Peyer's patch (tissue), 4 donors: ENCODE data around the gene SCTR. TPM values are rescaled to one million over a fixed set of nuclear protein-coding genes. Genes with fewer than 3 reads are reported as not detected.

ENCODE experiments used
- DNase-seq, 3 donors: peaks; one replicate each; pipeline ENCODE4 v3.0.0-alpha.2; 2017 to 2019
- H3K27ac ChIP-seq, 4 donors: fragments of 200-600 bp; sonication (generic); one replicate each; pipeline ENCODE4 v1.5.1; 2016 to 2019
- H3K27me3 ChIP-seq, 2 donors: fragments of 200-600 bp; sonication (generic); one replicate each; pipeline ENCODE4 v1.5.1; 2019
- H3K36me3 ChIP-seq, 3 donors: fragments of 200-600 bp; sonication (generic); one replicate each; pipeline ENCODE4 v1.5.1; 2016 to 2019
- H3K4me1 ChIP-seq, 4 donors: fragments of 200-600 bp; sonication (generic); one replicate each; pipeline ENCODE4 v1.5.1; 2016 to 2019
- H3K4me3 ChIP-seq, 4 donors: fragments of 200-600 bp; sonication (generic); 1 replicate in 3 of 4; 2 replicates in 1 of 4; pipeline ENCODE4 v1.5.1; 2016 to 2019; ENCODE audit warnings: mild to moderate bottlenecking in 1 of 4
- H3K9me3 ChIP-seq, 4 donors: fragments of 200-600 bp; sonication (generic); one replicate each; pipeline ENCODE4 v1.5.1; 2016 to 2019; ENCODE audit warnings: mild to moderate bottlenecking in 1 of 4
- CTCF ChIP-seq, 6 experiments: fragments of 450-650 bp in 4 of 6; fragments of 200-600 bp in 2 of 6; sonication (generic) in 1 of 6; IDR thresholded peaks; one replicate each; pipeline ENCODE4 v1.5.1; 2017 to 2019; ENCODE audit warnings: antibody characterized with exemption in 6 of 6, mild to moderate bottlenecking in 3 of 6, moderate library complexity in 1 of 6
- POLR2A ChIP-seq, 2 donors: fragments of 450-650 bp; IDR thresholded peaks; one replicate each; pipeline ENCODE4 v1.5.1; 2017; ENCODE audit warnings: antibody characterized with exemption in 2 of 2, mild to moderate bottlenecking in 2 of 2, moderate library complexity in 2 of 2
- total RNA-seq, 4 donors: library from RNA; depleted of rRNA; stranded (reverse); fragments of >200 nt; gene quantifications; one replicate each; pipeline ENCODE4 v1.1.0, GENCODE V29; 2016

Gene SCTR
- total RNA-seq, 4 donors from 2014 or later, result 0.54 to 1.7 TPM; not detected in 2

DNA sequence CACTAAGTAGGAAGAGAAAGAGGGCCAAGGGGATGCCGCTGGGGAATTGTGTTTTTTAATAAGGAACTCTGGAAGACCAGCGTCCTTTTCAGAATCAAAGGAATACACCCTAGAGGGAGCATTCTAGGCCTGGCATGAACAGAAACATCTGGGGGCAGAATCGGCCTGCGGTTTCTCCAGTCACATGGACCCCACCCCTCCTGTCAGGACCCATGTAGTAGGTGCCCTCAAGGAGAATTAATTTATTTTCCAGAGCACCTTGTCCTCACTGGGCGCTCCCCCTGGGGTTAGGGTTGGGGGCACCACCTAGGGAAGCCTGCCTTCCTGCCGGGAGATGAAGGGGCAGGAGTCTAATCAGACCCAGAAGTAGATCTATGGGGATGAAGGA is 48.4 kb downstream of the SCTR start:
- Histone ChIP-seq H3K4me3 (no peak overlapping the region), H3K4me1 (no peaks in the 10 kb centered on the region), H3K27me3 (no peaks in the 10 kb centered on the region), H3K27ac (no peak overlapping the region), H3K9me3 (no peaks in the 10 kb centered on the region), H3K36me3 (no peaks in the 10 kb centered on the region)
- no peak for TF ChIP-seq CTCF (IDR thresholded peaks at IDR 0.05)
- TF ChIP-seq POLR2A (IDR thresholded peaks at IDR 0.05), result no peak
- DNase-seq, result no peak

DNA sequence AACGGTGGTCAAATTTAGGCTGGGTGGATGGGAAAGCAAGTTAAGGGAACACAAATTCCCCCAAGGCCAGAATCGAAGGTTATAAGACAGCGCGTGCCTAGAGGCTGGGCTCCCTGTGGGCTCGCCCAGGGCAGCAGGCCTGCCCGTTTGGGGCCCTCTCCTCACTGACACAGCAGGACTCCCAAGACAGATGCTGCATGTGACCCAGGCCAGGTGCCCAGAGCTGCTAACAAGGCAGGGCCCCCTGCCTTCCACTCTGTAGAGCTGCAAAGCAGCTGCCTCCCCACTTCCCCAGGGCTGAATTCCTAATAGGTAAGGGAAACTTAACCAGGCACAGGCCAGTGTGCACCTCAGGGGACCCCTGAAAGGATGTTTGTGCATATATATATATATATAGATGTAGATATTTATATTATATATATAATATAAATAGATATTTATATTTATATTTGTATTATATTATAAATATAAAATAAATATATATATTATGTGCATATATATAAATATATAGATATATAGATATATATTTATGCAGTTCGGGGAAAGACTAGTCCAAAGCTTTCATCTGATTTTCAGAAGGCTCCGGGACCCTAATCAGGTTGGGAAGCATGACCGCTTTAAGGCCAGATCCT is 48.9 kb downstream of the SCTR start:
- Histone ChIP-seq H3K36me3 (no peaks in the 10 kb centered on the region), H3K4me3 (no peak overlapping the region), H3K9me3 (no peaks in the 10 kb centered on the region), H3K27ac (no peak overlapping the region), H3K4me1 (no peaks in the 10 kb centered on the region), H3K27me3 (no peaks in the 10 kb centered on the region)
- TF ChIP-seq POLR2A (IDR thresholded peaks at IDR 0.05) (no peak), CTCF (IDR thresholded peaks at IDR 0.05) (no peak)
- no peak for DNase-seq

DNA sequence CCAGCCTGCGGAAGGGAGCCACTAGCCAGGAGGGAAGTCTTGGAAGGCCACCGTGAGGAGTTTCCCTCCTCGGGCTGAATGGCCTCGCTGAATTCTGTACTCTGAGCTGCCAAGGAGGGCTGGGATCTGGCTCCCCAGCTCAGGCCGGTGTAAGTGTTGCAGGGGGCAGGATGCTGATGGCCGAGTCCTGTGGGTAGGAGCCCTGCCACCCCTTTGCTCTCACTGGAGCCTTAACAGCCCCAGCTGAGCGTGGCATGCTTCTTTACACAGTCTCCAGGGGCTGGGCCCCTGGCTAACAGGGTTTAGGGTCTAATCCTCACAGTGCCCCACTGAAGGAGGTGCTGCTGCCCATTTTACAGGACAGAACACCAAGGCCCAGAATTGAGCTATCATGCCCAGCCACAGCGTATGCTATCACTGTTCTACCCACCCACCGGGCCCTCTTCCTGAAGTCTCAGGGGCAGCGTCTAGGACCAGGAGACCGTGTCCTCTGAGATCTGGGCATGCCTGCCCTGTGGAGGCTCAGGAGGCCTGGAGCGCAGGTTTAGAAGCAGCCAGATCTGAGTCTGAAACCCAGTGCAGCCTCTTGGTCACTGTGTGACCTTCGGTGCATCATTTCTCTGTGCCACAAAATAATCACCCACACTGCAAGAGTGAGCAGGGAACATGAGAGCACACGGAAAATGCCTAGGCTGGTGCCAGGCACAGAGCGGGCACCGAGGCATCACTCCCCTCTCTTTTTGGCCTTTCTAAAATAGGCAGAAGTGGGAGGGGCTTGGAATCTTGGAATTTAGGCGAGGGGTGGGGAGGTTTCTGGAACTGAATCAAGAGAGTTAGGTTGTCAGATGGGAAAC is 49.7 kb downstream of the SCTR start:
- DNase-seq, result no peak
- Histone ChIP-seq H3K27ac (no peak overlapping the region), H3K27me3 (no peaks in the 10 kb centered on the region), H3K9me3 (no peaks in the 10 kb centered on the region), H3K36me3 (no peaks in the 10 kb centered on the region), H3K4me1 (no peaks in the 10 kb centered on the region), H3K4me3 (no peak overlapping the region)
- TF ChIP-seq POLR2A (IDR thresholded peaks at IDR 0.05) (no peak), CTCF (IDR thresholded peaks at IDR 0.05) (no peak)

DNA sequence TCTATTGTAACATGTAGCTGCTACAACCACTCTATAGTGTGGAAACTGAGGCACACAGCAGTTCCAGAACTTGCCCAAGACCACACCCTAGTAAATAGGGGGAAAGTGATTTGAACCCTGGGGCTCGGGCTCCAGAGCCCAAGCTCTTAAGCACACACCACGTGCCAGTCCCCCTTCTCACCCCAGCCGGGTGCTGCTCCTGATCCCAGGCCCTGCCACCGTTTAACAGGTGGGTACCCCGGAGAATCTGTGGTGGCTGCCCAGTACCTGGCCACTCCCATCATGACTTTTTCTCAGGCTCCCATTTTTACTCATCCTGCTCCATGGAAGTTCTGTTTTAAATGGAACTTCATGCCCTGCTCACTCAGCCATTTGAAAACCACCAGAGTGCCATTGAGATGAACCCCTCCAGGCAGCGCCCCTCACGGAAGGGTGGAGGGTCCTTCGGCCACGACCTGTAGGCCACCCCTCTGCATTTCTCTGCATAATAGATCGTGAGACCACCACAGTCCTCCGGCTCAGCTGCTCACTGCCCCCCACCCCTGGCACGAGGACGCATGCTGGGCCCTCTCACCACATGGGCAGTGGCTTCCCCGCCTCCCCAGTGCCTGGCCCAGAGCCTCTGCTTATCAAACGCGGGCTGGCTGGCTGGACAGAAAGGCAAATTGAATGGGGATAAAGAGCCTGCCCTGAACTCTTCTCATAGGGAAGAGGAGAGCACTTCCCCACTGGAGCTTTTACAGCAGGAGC is 50.5 kb downstream of the SCTR start:
- TF ChIP-seq CTCF (IDR thresholded peaks at IDR 0.05), result no peak
- TF ChIP-seq POLR2A (IDR thresholded peaks at IDR 0.05), result no peak
- H3K36me3 ChIP-seq, result no peaks in the 10 kb centered on the region
- no peak overlapping the region for H3K4me3 ChIP-seq
- no peak for DNase-seq
- no peaks in the 10 kb centered on the region for H3K4me1 ChIP-seq
- no peak overlapping the region for H3K27ac ChIP-seq
- no peaks in the 10 kb centered on the region for H3K9me3 ChIP-seq
- H3K27me3 ChIP-seq, result no peaks in the 10 kb centered on the region

DNA sequence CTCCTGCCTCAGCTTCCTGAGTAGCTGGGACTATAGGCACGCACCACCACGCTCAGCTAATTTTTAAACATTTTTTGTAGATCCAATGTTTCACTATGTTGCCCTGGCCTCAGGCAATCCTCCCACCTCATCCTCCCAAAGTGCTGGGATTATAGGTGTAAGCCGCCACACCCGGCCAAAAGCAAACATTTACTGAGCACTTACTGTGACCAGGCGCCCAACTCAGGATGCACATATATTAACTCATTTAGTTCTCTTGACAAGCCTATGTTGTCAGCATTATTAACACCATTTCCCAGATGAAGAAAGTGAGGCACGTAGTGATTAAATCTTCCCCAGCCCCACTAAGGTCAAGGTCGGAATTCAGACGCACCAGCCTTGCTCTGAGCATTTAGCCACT is 51.5 kb downstream of the SCTR start:
- Histone ChIP-seq H3K9me3 (no peaks in the 10 kb centered on the region), H3K27ac (no peak overlapping the region), H3K4me1 (no peaks in the 10 kb centered on the region), H3K4me3 (no peak overlapping the region), H3K27me3 (no peaks in the 10 kb centered on the region), H3K36me3 (no peaks in the 10 kb centered on the region)
- TF ChIP-seq POLR2A (IDR thresholded peaks at IDR 0.05) (no peak), CTCF (IDR thresholded peaks at IDR 0.05) (no peak)
- DNase-seq, result no peak
